HL-60 (cell line): Measurements from ENCODE around the gene TKTL1.

ENCODE experiments used
- GABPA ChIP-seq: IDR thresholded peaks from 2 replicates; pipeline ENCODE4 v1.6.1; 2012; ENCODE audit warnings: low read depth
- POLR2AphosphoS5 ChIP-seq: IDR thresholded peaks from 2 replicates; pipeline ENCODE4 v1.6.1; 2012; ENCODE audit warnings: low read depth
- SPI1 ChIP-seq: IDR thresholded peaks from 2 replicates; pipeline ENCODE4 v1.6.1; 2012; ENCODE audit warnings: low read depth, mild to moderate bottlenecking, borderline replicate concordance
- TF ChIP-seq, protein P1 (sequence below): IDR thresholded peaks from one replicate; pipeline ENCODE4 v1.5.1; 2011; ENCODE audit warnings: low read length, control low read depth, inconsistent platforms; ENCODE audit not compliant: insufficient read depth
- TF ChIP-seq, protein P2 (sequence below): IDR thresholded peaks from 2 replicates; pipeline ENCODE4 v1.6.1; 2012; ENCODE audit warnings: low read depth; ENCODE audit not compliant: insufficient replicate concordance

DNA sequence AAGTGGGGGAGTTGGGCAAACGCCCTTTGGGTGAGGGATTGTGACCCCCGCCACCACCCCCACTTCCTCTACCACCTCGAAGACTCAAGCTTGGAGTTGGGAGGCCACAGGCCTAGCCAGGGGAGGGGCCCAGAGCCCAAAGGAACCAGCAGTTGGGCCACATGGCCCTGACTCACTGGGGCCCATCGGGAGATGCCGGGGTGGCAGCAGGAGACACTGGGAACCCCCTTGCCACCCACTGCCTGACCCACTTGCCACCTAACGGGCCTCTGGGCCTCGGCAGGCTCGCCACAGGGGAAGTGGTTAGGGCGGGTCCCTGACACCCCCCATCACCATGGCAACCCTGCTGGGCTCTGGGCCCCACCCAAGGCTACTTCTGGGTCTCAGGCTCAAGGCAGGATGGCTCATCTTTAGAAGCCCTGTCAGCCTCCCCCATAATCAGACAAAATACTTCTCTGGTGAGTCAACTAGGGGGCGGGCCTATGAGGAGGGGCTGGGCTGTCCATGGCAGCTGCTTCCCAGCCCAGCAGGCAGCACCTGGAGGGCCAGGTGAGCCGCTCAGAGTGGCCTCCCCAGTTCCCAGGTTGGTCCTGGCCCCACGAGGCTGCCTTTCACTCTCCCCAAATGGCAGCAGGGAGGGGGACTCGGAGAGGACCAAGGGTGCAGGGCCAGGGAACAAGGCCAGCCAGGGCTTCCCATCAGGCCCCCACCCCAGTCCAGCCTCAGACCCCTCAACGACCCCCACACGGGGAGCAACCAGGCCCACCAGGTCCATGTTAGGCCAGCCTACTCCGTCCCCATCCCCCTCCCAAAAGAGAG is 73.2 kb downstream of the TKTL1 start:
- TF ChIP-seq, protein P1, sequence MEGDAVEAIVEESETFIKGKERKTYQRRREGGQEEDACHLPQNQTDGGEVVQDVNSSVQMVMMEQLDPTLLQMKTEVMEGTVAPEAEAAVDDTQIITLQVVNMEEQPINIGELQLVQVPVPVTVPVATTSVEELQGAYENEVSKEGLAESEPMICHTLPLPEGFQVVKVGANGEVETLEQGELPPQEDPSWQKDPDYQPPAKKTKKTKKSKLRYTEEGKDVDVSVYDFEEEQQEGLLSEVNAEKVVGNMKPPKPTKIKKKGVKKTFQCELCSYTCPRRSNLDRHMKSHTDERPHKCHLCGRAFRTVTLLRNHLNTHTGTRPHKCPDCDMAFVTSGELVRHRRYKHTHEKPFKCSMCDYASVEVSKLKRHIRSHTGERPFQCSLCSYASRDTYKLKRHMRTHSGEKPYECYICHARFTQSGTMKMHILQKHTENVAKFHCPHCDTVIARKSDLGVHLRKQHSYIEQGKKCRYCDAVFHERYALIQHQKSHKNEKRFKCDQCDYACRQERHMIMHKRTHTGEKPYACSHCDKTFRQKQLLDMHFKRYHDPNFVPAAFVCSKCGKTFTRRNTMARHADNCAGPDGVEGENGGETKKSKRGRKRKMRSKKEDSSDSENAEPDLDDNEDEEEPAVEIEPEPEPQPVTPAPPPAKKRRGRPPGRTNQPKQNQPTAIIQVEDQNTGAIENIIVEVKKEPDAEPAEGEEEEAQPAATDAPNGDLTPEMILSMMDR: no peak
- TF ChIP-seq, protein P2, sequence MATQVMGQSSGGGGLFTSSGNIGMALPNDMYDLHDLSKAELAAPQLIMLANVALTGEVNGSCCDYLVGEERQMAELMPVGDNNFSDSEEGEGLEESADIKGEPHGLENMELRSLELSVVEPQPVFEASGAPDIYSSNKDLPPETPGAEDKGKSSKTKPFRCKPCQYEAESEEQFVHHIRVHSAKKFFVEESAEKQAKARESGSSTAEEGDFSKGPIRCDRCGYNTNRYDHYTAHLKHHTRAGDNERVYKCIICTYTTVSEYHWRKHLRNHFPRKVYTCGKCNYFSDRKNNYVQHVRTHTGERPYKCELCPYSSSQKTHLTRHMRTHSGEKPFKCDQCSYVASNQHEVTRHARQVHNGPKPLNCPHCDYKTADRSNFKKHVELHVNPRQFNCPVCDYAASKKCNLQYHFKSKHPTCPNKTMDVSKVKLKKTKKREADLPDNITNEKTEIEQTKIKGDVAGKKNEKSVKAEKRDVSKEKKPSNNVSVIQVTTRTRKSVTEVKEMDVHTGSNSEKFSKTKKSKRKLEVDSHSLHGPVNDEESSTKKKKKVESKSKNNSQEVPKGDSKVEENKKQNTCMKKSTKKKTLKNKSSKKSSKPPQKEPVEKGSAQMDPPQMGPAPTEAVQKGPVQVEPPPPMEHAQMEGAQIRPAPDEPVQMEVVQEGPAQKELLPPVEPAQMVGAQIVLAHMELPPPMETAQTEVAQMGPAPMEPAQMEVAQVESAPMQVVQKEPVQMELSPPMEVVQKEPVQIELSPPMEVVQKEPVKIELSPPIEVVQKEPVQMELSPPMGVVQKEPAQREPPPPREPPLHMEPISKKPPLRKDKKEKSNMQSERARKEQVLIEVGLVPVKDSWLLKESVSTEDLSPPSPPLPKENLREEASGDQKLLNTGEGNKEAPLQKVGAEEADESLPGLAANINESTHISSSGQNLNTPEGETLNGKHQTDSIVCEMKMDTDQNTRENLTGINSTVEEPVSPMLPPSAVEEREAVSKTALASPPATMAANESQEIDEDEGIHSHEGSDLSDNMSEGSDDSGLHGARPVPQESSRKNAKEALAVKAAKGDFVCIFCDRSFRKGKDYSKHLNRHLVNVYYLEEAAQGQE: no peak
- TF ChIP-seq POLR2AphosphoS5 (peak; percentile 71), SPI1 (peak; percentile 72), GABPA (no peak)
